Neural cell (in vitro differentiated cells): ENCODE data around the gene UBE2V1. TPM values are rescaled to one million over a fixed set of nuclear protein-coding genes. Genes with fewer than 3 reads are reported as not detected.

ENCODE experiments used
- H2AFZ ChIP-seq: fragments of 200-600, 300-800 bp; sonication (generic), shearing (Covaris generic); 2 replicates; pipeline ENCODE4 v1.6.0; 2014; ENCODE audit warnings: low read depth, mild to moderate bottlenecking, antibody characterized with exemption, low read length, moderate library complexity
- H3F3A ChIP-seq: fragments of 200-600 bp; shearing (Covaris generic); 2 replicates; pipeline ENCODE4 v1.6.1; 2016; ENCODE audit warnings: mild to moderate bottlenecking, moderate library complexity, mixed read lengths, antibody characterized with exemption, low read length; ENCODE audit not compliant: insufficient read depth, poor library complexity, severe bottlenecking
- H3K27ac ChIP-seq: fragments of 200-600, 300-800 bp; sonication (generic), shearing (Covaris generic); 2 replicates; pipeline ENCODE4 v1.5.1; 2014; ENCODE audit warnings: mild to moderate bottlenecking, low read length, moderate library complexity
- H3K27me3 ChIP-seq: fragments of 300-800, 200-600 bp; sonication (generic), shearing (Covaris generic); 2 replicates; pipeline ENCODE4 v1.6.0; 2014; ENCODE audit warnings: mild to moderate bottlenecking, low read depth, low read length, moderate library complexity; ENCODE audit not compliant: insufficient read depth
- H3K36me3 ChIP-seq: fragments of 300-800, 200-600 bp; sonication (generic), shearing (Covaris generic); 2 replicates; pipeline ENCODE4 v1.5.1; 2014; ENCODE audit warnings: mild to moderate bottlenecking, antibody characterized with exemption, low read length, moderate library complexity; ENCODE audit not compliant: insufficient read depth
- H3K4me2 ChIP-seq: fragments of 300-800, 200-600 bp; sonication (generic), shearing (Covaris generic); 2 replicates; pipeline ENCODE4 v1.6.0; 2014; ENCODE audit warnings: mild to moderate bottlenecking, low read length
- H3K4me3 ChIP-seq: fragments of 300-800, 200-600 bp; sonication (generic), shearing (Covaris generic); 2 replicates; pipeline ENCODE4 v1.5.1; 2014; ENCODE audit warnings: mild to moderate bottlenecking, low read length, moderate library complexity
- H3K79me2 ChIP-seq: fragments of 200-600 bp; shearing (Covaris generic); replicated peaks from 2 replicates; pipeline ENCODE4 v1.6.0; 2014; ENCODE audit warnings: mild to moderate bottlenecking, low read length, moderate library complexity; ENCODE audit not compliant: insufficient read depth
- H3K9ac ChIP-seq: fragments of 300-800, 200-600 bp; sonication (generic), shearing (Covaris generic); 2 replicates; pipeline ENCODE4 v1.6.1; 2016; ENCODE audit warnings: mild to moderate bottlenecking, low read length, mixed read lengths
- H3K9me2 ChIP-seq: fragments of 200-600 bp; shearing (Covaris generic); 2 replicates; pipeline ENCODE4 v1.6.1; 2016; ENCODE audit warnings: mild to moderate bottlenecking, low read length, mixed read lengths; ENCODE audit not compliant: insufficient read depth
- H3K9me3 ChIP-seq: fragments of 200-600, 300-800 bp; sonication (generic), shearing (Covaris generic); 2 replicates; pipeline ENCODE4 v1.6.1; 2016; ENCODE audit warnings: mild to moderate bottlenecking, mixed run types, low read length, moderate library complexity, mixed read lengths
- H4K20me1 ChIP-seq: fragments of 200-600 bp; shearing (Covaris generic); 2 replicates; pipeline ENCODE4 v1.6.1; 2016; ENCODE audit warnings: mild to moderate bottlenecking, mixed run types; ENCODE audit not compliant: insufficient read depth
- CTCF ChIP-seq: fragments of 450-650 bp; IDR thresholded peaks from 2 replicates; pipeline ENCODE4 v1.5.1; 2014; ENCODE audit warnings: antibody characterized with exemption, mild to moderate bottlenecking, moderate library complexity; ENCODE audit not compliant: poor library complexity, severe bottlenecking
- EP300 ChIP-seq: fragments of 450-650 bp; conservative IDR thresholded peaks from 2 replicates; pipeline ENCODE4 v1.6.1; 2014; ENCODE audit warnings: antibody characterized with exemption, mild to moderate bottlenecking, moderate library complexity; ENCODE audit not compliant: poor library complexity, severe bottlenecking
- EZH2 ChIP-seq: fragments of 200-600, 300-800 bp; shearing (Covaris generic), sonication (generic); IDR thresholded peaks from 2 replicates; pipeline ENCODE4 v1.6.1; 2014; ENCODE audit warnings: antibody characterized with exemption, low read length, borderline replicate concordance, mild to moderate bottlenecking; ENCODE audit not compliant: insufficient read depth, poor library complexity, severe bottlenecking
- MXI1 ChIP-seq: fragments of 450-650 bp; conservative IDR thresholded peaks from 2 replicates; pipeline ENCODE4 v1.6.1; 2014; ENCODE audit warnings: antibody characterized with exemption, mild to moderate bottlenecking; ENCODE audit not compliant: poor library complexity, severe bottlenecking
- POLR2AphosphoS5 ChIP-seq: IDR thresholded peaks from 2 replicates; pipeline ENCODE4 v1.6.1; 2012
- RAD21 ChIP-seq: fragments of 450-650 bp; conservative IDR thresholded peaks from 2 replicates; pipeline ENCODE4 v1.6.1; 2014; ENCODE audit warnings: antibody characterized with exemption, mild to moderate bottlenecking, moderate library complexity
- SMC3 ChIP-seq: fragments of 450-650 bp; conservative IDR thresholded peaks from 2 replicates; pipeline ENCODE4 v1.6.1; 2014; ENCODE audit warnings: antibody characterized with exemption, mild to moderate bottlenecking, moderate library complexity; ENCODE audit not compliant: poor library complexity
- TAF1 ChIP-seq: IDR thresholded peaks from 2 replicates; pipeline ENCODE4 v1.6.1; 2012; ENCODE audit warnings: low read depth
- polyA plus RNA-seq: library from polyadenylated mRNA; depleted of rRNA; stranded (reverse); fragments of >200 nt; gene quantifications from 2 replicates; pipeline ENCODE4 v1.2.3, GENCODE V29; 2014
- TF ChIP-seq, protein P1 (sequence below): IDR thresholded peaks from 2 replicates; pipeline ENCODE4 v1.6.1; 2012; ENCODE audit warnings: borderline replicate concordance

The UBE2V1 gene
- polyA plus RNA-seq, 1 donor from 2014 or later: 34.4 TPM

GRCh38 chr20:50099113-50099512 lies 13.8 kb downstream of the UBE2V1 start:
- no peaks in the 10 kb centered on the region for H3K27me3 ChIP-seq
- no peak overlapping the region for H3K27ac ChIP-seq
- no peak overlapping the region for H3K9ac ChIP-seq
- no peak for TF ChIP-seq EP300
- TF ChIP-seq POLR2AphosphoS5: no peak
- TF ChIP-seq RAD21: no peak
- no peak overlapping the region for H3K4me3 ChIP-seq
- H3K9me2 ChIP-seq: no peaks in the 10 kb centered on the region
- H3K36me3 ChIP-seq: peaks cover 9% of the 10 kb centered on the region
- H4K20me1 ChIP-seq: no peaks in the 10 kb centered on the region
- no peaks in the 10 kb centered on the region for H3K9me3 ChIP-seq
- H3K79me2 ChIP-seq: peaks cover 44% of the 10 kb centered on the region
- no peak overlapping the region for H3K4me2 ChIP-seq
- H3F3A ChIP-seq: no peaks in the 10 kb centered on the region
- no peak overlapping the region for H2AFZ ChIP-seq

GRCh38 chr20:50098259-50098658 lies 14.7 kb downstream of the UBE2V1 start:
- Histone ChIP-seq H3K9ac (no peak overlapping the region), H3F3A (no peaks in the 10 kb centered on the region), H3K9me3 (no peaks in the 10 kb centered on the region), H3K4me2 (no peak overlapping the region), H3K27me3 (no peaks in the 10 kb centered on the region), H3K4me3 (no peak overlapping the region), H3K27ac (no peak overlapping the region), H3K9me2 (no peaks in the 10 kb centered on the region), H4K20me1 (no peaks in the 10 kb centered on the region), H2AFZ (no peak overlapping the region), H3K79me2 (peaks cover 40% of the 10 kb centered on the region), H3K36me3 (peaks cover 9% of the 10 kb centered on the region)
- TF ChIP-seq MXI1: no peak
- no peak for TF ChIP-seq RAD21
- TF ChIP-seq, protein P1, sequence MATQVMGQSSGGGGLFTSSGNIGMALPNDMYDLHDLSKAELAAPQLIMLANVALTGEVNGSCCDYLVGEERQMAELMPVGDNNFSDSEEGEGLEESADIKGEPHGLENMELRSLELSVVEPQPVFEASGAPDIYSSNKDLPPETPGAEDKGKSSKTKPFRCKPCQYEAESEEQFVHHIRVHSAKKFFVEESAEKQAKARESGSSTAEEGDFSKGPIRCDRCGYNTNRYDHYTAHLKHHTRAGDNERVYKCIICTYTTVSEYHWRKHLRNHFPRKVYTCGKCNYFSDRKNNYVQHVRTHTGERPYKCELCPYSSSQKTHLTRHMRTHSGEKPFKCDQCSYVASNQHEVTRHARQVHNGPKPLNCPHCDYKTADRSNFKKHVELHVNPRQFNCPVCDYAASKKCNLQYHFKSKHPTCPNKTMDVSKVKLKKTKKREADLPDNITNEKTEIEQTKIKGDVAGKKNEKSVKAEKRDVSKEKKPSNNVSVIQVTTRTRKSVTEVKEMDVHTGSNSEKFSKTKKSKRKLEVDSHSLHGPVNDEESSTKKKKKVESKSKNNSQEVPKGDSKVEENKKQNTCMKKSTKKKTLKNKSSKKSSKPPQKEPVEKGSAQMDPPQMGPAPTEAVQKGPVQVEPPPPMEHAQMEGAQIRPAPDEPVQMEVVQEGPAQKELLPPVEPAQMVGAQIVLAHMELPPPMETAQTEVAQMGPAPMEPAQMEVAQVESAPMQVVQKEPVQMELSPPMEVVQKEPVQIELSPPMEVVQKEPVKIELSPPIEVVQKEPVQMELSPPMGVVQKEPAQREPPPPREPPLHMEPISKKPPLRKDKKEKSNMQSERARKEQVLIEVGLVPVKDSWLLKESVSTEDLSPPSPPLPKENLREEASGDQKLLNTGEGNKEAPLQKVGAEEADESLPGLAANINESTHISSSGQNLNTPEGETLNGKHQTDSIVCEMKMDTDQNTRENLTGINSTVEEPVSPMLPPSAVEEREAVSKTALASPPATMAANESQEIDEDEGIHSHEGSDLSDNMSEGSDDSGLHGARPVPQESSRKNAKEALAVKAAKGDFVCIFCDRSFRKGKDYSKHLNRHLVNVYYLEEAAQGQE: no peak
- no peak for TF ChIP-seq EZH2
- no peak for TF ChIP-seq POLR2AphosphoS5
- TF ChIP-seq CTCF: no peak
- no peak for TF ChIP-seq TAF1
- TF ChIP-seq SMC3: no peak
- TF ChIP-seq EP300: no peak

DNA sequence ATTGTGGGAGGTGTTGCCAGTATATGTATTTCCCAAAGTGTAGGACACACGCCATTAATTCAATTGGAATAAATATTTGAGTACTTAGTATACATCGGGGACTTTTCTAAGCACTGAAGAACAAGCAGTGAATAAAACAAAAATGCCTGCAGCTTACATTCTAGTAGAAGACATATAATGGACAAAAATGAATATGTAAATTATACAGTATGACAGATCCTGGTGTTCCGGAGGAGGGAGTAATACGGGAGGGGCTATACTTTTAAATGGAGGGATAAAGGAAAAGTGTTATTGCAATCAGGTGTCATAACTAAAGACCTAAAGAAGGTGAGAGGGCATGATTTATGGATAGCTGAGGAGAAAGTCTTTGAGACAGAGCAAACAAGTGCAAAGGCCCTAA lies 15.1 kb downstream of the UBE2V1 start:
- no peaks in the 10 kb centered on the region for H4K20me1 ChIP-seq
- peaks cover 36% of the 10 kb centered on the region for H3K79me2 ChIP-seq
- no peak overlapping the region for H2AFZ ChIP-seq
- H3K27ac ChIP-seq: no peak overlapping the region
- no peaks in the 10 kb centered on the region for H3K9me3 ChIP-seq
- no peak overlapping the region for H3K4me2 ChIP-seq
- no peak overlapping the region for H3K4me3 ChIP-seq
- no peaks in the 10 kb centered on the region for H3K9me2 ChIP-seq
- H3K27me3 ChIP-seq: no peaks in the 10 kb centered on the region
- TF ChIP-seq EZH2 (no peak), MXI1 (no peak), POLR2AphosphoS5 (no peak), CTCF (no peak), TAF1 (no peak), EP300 (no peak), SMC3 (no peak), RAD21 (no peak)
- TF ChIP-seq, protein P1: no peak
- peaks cover 9% of the 10 kb centered on the region for H3K36me3 ChIP-seq
- no peak overlapping the region for H3K9ac ChIP-seq
- H3F3A ChIP-seq: no peaks in the 10 kb centered on the region
